ENCODE results near the gene CBFB. TPM values are rescaled to one million over a fixed set of nuclear protein-coding genes. Genes with fewer than 3 reads are reported as not detected.

The CBFB gene
- total and polyA plus RNA-seq, 2 of the 13 experiments (the other 11 are each of a cell fraction or from before 2014, with no cell fraction given): 22.1 to 70.8 TPM

DNA sequence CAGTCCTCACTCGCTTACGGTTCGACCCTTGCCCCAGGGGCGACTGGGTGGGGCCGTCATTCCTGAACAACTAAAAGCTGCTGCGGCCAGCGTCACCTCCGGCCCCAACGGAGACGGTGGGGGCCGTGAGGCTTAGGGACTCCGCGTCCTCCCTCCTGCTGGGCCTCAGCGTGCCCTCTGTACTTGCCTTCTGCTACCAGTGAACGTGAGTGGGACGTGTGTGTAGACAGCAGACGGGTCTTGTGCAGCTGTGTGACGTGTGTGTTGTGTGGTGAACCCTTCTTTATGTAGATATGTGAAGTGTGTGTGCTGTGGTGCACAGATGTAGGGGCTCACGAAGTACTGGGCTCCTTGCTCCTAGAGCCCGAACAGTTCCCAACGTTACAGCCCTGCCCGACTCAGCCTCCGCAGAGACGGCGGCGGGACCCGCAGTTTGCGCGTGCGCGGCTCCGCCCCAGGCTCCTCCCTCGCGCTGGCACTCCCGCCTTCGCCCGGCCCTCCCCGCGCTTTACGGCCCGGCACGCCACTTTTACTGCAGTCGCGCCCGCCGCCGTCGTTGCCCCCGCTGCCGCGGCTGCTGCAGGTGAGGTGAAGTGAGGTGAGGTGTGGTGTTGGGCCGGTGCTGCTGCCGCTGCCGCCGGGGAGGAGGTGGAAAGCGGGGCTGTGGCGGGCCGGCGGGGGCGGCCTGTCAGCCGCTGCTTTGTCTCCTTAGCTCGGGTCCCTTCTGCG, 80.6 kb downstream of the CBFB start, which contains the start of gene PHAF1 (continued):
- TF ChIP-seq HNRNPK (IDR thresholded peaks at IDR 0.05; ENCODE audit: low read depth, low read length, poor library complexity, severe bottlenecking) (peak; percentile 65), ZNF740 (CRISPR knock-in tag; IDR thresholded peaks at IDR 0.05) (no peak), ZNF775 (CRISPR knock-in tag; IDR thresholded peaks at IDR 0.05; ENCODE audit: borderline replicate concordance) (no peak; the same call in 1 of the 2 replicates), ZFP90 (CRISPR knock-in tag; IDR thresholded peaks at IDR 0.05; ENCODE audit: borderline replicate concordance) (peak; percentile 78; the same call in 1 of the 2 replicates), FOSL2 (CRISPR knock-in tag; IDR thresholded peaks at IDR 0.05) (peak; percentile 53), ZNF33A (CRISPR knock-in tag; IDR thresholded peaks at IDR 0.05; ENCODE audit: borderline replicate concordance) (no peak), ARID5B (CRISPR knock-in tag; IDR thresholded peaks at IDR 0.05) (peak; percentile 10), CENPBD1 (CRISPR knock-in tag; IDR thresholded peaks at IDR 0.05; ENCODE audit: borderline replicate concordance, low read depth) (0 out of 2 replicates have a peak, but pooled peaks have one; percentile 29), ETV6 (CRISPR knock-in tag; conservative IDR thresholded peaks at IDR 0.05) (0 out of 2 replicates have a peak, but pooled peaks have one; percentile 35), ZNF737 (CRISPR knock-in tag; IDR thresholded peaks at IDR 0.05; ENCODE audit: borderline replicate concordance) (0 out of 2 replicates have a peak, but pooled peaks have one; percentile 92), PCBP1 (IDR thresholded peaks at IDR 0.05; ENCODE audit: borderline replicate concordance, low read depth, low read length) (0 out of 2 replicates have a peak, but pooled peaks have one; percentile 53), HOXA9 (CRISPR knock-in tag; IDR thresholded peaks at IDR 0.05; ENCODE audit: borderline replicate concordance) (peak; percentile 91; the same call in 1 of the 2 replicates), RFXANK (CRISPR knock-in tag; IDR thresholded peaks at IDR 0.05) (0 out of 2 replicates have a peak, but pooled peaks have one; percentile 31), ZNF335 (CRISPR knock-in tag; IDR thresholded peaks at IDR 0.05) (peak; percentile 90), ZFY (CRISPR knock-in tag; IDR thresholded peaks at IDR 0.05) (peak; percentile 96), IRX3 (CRISPR knock-in tag; IDR thresholded peaks at IDR 0.05; ENCODE audit: borderline replicate concordance, low read depth) (no peak; the same call in 1 of the 2 replicates), ZNF234 (CRISPR knock-in tag; conservative IDR thresholded peaks at IDR 0.05) (no peak), ZNF275 (CRISPR knock-in tag; IDR thresholded peaks at IDR 0.05; ENCODE audit: borderline replicate concordance) (0 out of 2 replicates have a peak, but pooled peaks have one; percentile 83), DNMT1 (CRISPR knock-in tag; IDR thresholded peaks at IDR 0.05) (peak; percentile 95; the same call in 1 of the 2 replicates), MED13 (CRISPR knock-in tag; IDR thresholded peaks at IDR 0.05) (peak; percentile 54; the same call in 1 of the 2 replicates)
- TF ChIP-seq, protein P1, sequence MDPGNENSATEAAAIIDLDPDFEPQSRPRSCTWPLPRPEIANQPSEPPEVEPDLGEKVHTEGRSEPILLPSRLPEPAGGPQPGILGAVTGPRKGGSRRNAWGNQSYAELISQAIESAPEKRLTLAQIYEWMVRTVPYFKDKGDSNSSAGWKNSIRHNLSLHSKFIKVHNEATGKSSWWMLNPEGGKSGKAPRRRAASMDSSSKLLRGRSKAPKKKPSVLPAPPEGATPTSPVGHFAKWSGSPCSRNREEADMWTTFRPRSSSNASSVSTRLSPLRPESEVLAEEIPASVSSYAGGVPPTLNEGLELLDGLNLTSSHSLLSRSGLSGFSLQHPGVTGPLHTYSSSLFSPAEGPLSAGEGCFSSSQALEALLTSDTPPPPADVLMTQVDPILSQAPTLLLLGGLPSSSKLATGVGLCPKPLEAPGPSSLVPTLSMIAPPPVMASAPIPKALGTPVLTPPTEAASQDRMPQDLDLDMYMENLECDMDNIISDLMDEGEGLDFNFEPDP (CRISPR knock-in tag; conservative IDR thresholded peaks at IDR 0.05): no peak
